Suprapubic skin (tissue), 4 donors: ENCODE data around the gene SZT2.

Experiments used
- CTCF ChIP-seq, 2 donors: fragments of 200-600 bp in 1 of 2; fragments of 450-650 bp in 1 of 2; sonication (generic) in 1 of 2; IDR thresholded peaks; one replicate each; pipeline ENCODE4 v1.5.1; 2016 to 2019; ENCODE audit warnings: antibody characterized with exemption in 2 of 2, mild to moderate bottlenecking in 1 of 2, moderate library complexity in 1 of 2
- EP300 ChIP-seq: sonication (generic); formaldehyde crosslinking; IDR thresholded peaks from one replicate; pipeline ENCODE4 v1.6.1; 2017; ENCODE audit warnings: antibody characterized with exemption
- POLR2A ChIP-seq, 2 donors: fragments of 450-650 bp; IDR thresholded peaks; one replicate each; pipeline ENCODE4 v1.6.1; 2017; ENCODE audit warnings: antibody characterized with exemption in 2 of 2, mild to moderate bottlenecking in 2 of 2, moderate library complexity in 2 of 2
- POLR2AphosphoS5 ChIP-seq, 3 donors: sonication (generic); formaldehyde crosslinking; IDR thresholded peaks; one replicate each; pipeline ENCODE4 v1.6.1; 2017; ENCODE audit warnings: antibody characterized with exemption in 3 of 3

- no peak for TF ChIP-seq CTCF (IDR thresholded peaks at IDR 0.05)
- TF ChIP-seq POLR2AphosphoS5 (IDR thresholded peaks at IDR 0.05), result no peak
- no peak for TF ChIP-seq EP300
- TF ChIP-seq POLR2A (IDR thresholded peaks at IDR 0.05), result no peak
Observed at GRCh38 chr1:43392702-43393101, 3.0 kb downstream of the SZT2 start.
